Activated T-cell treated with anti-CD3 and anti-CD28 coated beads for 24 hours (primary cell): Measurements from ENCODE around the gene CCBE1.
"Not testable (repeated sequence)": the region's sequence is repeated elsewhere in the genome, so short reads cannot be mapped to it uniquely, and the experiment has no call there.

ENCODE experiments used
- DNase-seq: peaks from one replicate; pipeline ENCODE4 v3.0.0-alpha.2; 2020; ENCODE audit warnings: low read depth

The CCBE1 gene

DNA sequence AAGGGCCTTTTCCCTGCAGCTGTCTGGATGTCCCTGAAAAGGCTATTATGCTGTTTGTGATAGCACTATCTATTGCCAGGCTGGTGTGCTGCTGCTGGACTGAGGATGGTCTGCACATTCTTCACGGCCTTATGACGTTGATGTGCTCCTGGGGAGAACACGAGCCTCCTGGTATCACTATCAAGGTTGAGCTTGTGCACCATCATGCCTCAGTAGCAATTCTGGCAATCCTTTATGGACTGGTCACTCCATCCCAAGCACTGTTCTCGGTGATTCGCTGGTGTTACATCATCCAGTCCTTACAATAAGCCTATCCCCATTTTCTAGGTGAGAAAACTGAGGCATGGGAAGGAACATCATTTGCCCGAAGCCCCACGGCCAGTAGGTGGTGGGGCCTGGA lies 18.2 kb upstream of the CCBE1 start:
- no peak for DNase-seq

DNA sequence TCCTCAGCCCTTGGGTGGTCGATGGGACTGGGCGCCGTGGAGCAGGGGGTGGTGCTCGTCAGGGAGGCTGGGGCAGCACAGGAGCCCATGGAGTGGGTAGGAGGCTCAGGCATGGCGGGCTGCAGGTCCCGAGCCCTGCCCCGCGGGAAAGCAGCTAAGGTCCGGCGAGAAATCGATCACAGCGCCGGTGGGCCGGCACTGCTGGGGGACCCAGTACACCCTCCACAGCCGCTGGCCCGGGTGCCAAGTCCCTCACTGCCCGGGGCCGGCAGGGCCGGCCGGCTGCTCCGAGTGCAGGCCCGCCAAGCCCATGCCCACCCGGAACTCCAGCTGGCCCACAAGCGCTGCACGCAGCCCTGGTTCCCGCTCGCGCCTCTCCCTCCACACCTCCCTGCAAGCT lies 16.9 kb upstream of the CCBE1 start:
- not testable (repeated sequence) for DNase-seq

DNA sequence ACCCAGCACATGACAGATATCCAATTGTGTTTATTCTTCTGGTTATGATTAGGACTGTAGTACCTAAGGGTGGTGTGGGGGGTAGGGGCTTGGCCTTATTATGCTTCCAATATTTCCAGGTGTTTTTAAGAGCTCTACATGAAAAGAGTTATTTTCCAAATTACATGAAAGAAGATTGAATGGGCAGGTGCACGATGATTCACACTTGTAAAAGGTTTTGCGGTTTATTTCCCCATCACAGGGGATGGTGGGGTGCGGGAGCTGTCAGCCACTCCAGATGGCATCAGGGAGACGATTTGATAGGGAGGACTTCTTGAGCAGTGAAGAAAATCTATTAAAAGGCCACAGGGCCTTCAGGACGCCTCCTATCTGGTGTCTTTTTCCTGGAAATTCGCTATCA lies 15.1 kb upstream of the CCBE1 start:
- no peak for DNase-seq

DNA sequence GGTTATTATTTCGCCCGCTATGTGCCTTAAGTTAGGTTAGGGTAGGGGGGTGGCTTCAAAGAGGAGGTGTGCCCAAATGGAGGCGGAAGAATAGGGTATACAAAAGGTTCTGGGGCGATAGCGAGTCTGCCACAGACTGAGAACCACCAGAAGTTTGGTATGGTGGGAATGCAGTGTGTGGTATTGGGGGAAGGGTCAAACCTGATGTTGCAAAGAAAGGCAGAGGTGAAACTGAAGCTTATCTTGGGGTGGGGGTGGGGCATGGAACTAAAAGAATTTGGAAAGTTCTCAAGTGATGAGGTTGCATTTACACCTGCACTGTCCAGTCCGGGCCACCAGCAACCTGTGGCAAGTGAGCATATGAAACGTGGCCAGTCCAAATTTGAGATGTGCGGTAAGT lies 11.8 kb upstream of the CCBE1 start:
- no peak for DNase-seq

DNA sequence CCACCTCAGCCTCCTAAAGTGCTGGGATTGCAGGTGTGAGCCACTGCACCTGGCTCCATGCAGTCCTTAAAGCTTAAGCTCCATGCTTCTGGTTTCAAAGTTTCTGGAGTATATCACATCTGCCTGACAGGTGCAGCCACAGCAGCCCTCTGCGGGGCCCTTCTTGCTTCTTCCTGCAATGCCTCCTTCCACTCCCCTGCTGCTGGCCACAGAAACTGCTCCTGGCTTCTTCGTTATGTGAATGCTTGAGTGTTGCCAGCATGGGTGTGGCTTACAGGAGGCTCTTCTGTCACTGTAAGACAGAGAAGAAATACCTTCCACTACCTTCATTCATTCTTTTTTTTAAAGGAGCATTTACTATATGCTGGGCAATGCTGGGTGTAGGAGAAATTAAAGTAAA lies 10.1 kb upstream of the CCBE1 start:
- no peak for DNase-seq

DNA sequence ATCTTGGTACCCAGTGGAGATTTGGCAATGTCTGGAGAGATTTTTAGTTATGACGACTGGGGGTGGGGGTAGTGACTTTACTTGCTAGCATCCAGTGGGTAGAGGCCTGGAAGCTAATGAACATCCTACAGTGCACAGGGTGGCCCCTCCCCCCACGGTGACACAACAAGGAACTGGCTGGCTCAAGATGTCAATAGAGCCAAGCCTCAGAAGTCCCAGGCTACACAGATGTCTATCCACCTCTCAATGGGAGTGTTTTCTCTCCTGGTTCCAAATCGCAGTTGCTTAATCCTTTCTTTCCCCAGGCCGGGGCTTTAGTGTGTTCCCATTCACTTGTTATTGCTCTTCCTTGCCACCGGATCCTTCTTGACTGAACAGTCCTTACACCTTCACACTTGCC lies 9.3 kb upstream of the CCBE1 start:
- no peak for DNase-seq

DNA sequence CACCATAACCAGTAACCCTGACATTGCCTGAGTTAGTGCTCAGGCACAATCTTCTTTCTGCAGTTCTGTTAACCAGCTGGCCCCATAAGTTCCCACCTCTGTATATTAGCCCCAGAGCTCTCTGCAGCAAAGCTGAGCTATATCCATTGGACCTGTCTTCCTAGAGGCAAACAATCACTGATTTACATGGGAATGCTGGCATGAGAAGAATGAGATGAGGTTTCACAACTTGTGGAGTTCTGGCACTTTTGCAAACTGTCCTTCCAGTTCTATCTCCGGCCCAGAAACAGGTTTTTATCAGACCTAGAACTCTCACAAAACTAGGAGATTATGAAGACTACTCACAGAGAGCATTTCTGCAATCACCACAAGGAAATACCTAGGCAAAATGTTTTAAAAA lies 7.9 kb upstream of the CCBE1 start:
- DNase-seq = no peak

DNA sequence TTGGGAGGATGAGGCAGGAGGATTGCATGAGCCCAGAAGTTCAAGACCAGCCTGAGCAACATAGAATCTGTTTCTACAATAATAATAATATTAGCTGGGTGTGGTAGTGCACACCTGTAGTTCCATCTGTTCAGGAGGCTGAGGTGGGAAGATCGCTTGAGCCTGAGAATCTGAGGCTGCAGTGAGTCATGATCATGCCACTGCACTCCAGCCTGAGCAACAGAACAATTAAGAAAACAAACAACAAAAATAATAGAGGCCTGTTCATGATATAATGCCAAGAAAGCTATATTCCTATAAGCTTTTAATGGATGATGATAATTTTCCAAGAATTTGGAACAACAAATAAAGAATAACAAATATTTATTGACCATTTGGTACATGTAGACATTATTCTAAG lies 6.9 kb upstream of the CCBE1 start:
- no peak for DNase-seq

DNA sequence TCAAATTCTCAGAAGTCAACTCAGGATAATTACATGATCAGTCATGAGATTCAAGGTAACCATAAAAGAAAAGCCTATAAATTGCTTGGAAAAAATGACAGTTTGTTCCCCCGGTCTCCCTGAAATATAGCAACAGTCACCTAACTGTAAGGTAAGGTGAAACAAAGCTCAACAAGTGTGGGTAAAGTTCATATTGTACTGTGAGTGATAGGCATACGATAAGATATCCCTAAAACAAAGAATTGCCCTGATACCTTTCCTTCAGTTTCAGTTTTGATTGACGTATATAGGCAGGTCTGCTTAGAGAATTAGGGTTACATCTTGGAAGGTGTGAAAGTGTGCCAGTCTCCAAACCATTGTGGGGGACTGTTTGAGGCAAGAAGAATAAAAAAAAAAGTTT lies 4.0 kb upstream of the CCBE1 start:
- no peak for DNase-seq

DNA sequence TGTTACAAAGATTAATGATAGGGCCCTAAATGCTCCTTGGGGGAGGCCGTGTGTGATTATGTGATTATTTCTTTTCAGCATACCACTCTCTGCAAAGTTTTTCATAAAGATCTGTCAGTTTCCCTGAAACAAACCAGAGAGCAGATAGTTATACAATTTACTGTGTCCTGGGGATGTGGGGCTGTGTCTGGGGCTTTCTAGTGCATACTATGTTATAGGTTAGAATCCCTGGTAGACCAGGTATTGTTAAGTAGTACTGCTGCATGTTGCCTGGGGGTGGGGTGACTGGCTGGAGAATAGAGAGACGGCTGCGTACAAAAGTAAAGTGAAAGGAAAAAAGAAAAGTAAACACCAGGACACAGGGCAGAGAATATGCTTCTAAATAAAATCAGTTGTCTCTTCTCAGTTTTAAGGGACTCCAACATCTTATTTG lies 3.3 kb upstream of the CCBE1 start:
- DNase-seq = no peak

DNA sequence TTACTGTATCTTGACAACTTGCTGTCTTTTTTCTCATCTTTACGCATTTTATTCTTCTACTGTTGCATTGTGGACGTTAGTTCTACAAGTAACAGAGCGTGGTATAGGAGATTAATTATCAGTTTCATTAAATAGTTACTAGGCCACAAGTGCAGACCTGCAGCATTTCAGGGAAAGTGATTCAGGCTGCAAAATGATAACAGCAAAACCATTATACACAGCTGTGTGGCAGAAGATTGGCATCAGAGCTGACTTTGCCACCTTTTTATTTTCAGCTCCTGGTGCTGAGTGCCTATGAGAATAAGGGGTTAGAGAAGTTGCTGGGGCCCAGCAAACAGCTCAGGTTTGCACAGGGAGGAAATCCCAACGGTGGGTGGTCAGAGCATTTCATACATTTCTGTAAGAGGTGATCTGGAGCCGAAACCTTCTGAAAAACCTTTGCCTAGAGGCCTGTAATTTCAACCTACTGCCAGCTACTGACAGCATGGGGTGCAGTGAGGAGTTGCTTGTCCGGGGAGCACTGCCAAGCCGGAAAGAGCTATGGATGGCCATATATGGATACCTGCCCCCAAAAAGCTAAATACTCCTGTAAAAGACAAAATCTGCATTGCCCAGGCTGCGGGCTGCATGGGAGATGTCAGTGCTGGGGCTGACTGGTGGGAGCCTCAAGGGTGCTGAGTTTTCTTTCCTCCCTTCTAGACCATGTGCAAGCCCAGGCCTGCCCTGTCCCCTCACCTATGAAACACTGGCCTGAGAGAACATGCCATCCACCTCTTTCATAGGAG lies 2.7 kb upstream of the CCBE1 start:
- DNase-seq = no peak

DNA sequence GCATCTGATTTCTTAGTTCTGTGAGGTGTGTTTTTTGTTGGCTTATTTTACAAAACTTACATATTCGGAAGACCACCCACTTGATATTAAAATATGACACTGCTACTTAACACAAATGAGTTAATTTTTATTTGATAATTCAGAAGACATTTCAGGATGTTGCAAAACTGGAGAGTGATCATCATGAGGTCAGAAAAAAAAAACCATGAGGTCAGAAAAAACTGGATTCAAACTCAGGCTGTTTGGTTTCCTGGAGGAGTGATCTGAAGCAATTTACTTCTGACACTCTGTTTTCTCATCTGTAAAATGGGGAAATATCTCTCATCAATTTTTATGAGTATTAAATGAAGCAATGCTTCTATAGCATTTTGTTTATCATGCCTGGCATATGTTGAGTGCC lies 1.8 kb upstream of the CCBE1 start:
- DNase-seq = no peak

DNA sequence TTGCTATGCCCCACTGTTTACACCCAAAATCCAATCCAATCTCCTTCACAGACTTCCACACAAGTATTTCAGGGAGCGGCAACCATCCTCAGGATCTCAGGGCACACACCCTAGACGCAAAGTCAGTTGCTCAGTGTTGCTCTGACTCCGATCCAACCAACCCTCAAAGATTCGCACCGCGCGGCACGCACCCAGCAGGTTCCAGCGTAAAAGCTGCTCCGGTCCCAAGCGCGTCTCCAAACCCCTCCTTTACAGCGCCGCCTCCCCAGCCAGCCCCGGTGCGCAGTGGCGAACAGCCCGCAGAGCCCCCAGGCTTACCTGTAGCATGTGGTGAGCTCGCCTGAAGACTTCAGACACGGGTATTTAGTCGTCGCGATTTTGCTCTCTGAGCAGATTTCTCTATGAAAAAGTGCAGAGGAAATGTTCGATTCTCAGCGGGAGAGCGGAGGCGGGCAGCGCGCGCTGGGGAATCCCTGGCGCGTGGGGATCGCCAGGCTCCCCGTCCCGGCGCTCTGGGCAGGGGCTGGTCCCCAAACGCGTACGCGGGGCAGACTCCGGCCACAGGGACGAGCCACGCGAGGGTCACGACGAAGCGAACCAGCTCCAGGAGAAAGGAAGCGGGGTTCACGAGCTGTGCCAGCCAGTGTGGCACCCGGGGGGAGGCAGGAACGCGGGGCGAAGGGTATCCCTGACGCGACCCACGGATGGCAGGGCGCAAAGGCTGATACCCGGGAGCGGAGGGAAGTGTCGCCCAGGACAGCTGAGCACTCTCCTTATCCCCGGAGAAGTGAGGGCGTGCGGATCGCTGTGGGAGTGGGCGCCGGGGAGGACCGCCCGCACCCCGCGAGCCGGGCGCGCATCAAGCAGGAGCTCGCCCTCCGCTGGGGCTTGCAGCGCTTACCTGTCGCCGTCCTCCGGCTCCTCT lies 650 bp downstream of the CCBE1 start:
- no peak for DNase-seq

DNA sequence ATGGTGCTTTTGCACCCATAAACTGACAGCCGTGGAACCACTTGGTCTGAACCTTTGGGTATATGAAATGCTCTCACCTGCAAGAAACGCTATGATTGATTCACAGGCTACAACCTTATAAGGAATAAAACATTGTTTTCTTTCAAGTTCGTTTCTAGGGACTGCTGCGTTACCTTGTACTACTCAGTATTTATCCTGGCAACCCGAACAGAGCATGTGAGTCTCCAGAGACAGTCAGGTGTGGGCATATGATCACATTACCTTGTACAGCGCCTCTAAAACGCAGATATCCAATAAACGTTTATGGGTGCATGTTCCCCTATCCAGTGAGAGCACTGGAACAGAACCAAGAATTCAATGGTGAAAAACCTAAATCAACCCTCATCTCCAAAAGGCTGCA lies 1.7 kb downstream of the CCBE1 start:
- no peak for DNase-seq

DNA sequence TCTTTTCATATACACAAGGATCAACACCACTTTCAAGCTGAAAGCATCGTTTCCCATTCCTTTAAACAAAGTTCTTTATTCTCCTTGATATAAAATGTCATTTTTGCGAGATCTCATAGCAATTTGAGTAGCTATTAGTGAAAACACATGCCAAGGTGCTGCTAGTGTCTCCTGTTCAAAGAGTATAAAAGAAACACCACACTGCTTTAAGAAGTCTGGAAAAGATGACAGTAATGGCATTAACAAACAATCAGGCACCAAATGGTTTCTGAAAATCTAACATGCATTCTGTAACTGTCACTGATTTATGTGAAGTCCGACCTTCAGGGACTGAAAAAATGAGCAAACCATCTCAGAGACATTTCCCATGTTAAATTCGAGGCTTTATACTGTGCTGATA lies 2.4 kb downstream of the CCBE1 start:
- no peak for DNase-seq

DNA sequence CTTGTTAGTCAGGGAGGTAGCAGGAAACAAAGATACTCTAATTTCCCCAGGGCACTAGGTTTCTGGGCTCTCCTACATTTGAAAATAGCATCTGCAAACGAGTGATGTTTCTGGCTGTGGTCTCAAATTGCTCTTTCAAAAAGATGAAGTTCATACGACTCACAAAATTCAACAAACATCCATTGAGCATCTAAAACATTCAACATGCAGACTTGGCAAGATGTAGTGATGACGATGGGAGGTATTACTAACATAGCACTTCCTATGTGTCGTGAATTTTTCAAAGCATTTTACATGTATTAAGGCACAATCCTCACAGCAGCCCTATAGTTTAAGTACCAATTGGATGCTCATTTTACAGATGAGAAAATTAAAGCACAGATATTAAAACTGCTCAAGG lies 5.2 kb downstream of the CCBE1 start:
- no peak for DNase-seq

DNA sequence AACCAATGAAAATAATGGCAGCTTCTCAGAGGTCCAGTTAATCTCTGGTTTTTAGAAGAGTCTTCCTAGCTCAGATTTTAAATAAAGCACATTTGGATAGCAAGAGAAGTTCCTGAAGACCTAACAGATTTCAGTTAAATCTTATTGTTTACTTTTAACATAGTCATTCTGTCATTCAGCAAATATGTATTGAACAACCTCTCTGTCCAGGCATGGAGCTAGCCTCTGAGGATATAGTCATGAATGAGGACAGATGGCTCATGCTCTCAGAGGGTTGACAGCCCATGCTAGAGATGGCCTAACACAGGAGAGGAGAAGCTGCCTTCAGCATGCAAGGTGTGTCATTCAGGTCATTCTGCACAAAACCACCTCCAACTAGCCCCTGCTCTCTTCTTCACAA lies 6.2 kb downstream of the CCBE1 start:
- DNase-seq = no peak

DNA sequence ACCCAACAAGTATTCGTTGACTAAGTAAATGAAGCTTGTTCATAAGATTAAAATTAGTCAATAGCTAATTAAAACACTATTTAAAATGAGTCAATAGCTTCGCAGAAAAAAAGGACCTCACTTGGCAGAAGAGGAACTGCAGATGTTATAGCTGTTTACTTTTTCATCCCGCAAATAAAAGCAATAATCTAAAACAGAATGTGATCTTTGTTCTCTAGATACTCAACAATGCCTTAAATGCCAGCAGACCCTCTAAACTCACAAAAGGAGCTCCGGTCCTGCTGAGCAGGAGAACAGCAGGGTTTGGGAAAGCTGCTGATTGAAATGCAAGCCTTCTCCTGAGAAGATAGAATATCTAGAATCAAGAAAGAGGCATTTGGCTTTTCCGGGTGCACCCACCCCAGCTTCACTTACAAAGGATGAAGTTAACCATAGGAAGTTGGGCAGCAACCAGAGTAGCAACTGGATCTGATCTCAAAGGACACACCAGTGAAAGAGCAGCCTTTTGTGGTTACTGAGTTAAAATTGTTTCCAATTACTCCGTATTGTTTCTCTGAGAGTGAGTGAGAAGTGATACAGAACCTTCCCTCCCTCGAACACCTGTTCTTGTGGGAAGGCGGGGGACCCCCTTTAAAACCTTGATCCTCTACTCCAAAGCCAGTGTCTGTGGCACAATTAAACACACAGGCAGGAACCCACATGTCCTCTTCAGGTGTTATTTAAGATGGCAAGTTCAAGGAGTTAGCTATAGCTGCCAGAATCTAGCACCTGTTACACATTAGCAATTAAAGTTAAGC lies 6.8 kb downstream of the CCBE1 start:
- no peak for DNase-seq

DNA sequence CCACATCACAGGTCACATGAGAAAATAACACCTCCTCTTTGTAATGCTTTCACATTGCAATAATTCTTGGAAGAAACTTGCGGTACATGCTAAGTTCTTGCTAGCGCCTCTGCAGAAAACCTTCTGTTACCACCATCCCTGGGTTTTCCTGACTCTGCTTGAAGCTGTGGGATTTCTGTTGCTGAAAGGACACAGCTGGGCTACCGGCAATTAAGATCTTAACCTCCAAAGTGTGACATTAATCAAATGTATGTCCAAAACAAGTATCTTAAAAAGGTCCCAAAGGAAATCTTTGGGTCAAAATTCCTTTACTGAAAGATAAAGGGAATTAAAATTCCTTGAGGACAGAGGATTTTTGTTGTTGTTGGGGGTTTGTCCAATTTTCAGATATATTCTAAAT lies 7.5 kb downstream of the CCBE1 start:
- no peak for DNase-seq

DNA sequence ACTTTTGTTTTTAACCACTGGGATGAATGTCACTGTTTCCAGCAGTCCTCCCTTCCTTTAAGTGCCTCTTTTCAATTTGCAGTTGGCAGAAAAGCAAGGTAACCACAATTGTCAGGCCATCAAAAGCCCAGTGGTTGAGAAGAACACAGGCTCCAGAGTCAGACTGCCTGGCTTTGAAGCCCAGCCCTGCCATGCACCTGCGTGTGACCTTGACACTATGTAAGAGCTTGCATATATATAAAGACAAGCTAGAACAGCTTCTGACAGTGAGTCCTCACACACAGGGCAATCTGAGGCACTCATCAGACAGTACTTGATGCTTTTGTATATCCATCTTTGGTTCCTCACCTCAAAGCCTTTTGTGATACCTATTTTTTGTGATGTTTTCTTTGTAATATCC lies 11.0 kb downstream of the CCBE1 start:
- no peak for DNase-seq

DNA sequence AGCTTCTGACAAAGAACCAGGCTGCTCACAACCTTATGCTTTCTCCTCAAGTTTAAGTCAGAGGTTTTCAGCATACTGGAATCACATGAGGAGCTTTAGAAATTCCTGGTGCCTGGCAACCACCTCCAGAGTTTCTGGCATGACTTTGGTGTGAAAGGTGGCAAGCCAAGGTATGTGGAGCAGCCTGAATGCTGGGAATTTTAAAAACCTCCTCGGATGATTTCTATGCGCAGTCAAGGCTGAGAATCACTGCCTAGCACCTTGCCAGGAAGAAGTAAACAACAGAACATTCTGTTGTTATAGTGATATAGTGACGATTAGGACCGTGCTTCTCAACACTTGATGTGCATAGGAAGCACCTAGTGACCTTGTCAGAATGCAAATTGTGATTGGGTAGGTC lies 11.7 kb downstream of the CCBE1 start:
- DNase-seq = no peak

DNA sequence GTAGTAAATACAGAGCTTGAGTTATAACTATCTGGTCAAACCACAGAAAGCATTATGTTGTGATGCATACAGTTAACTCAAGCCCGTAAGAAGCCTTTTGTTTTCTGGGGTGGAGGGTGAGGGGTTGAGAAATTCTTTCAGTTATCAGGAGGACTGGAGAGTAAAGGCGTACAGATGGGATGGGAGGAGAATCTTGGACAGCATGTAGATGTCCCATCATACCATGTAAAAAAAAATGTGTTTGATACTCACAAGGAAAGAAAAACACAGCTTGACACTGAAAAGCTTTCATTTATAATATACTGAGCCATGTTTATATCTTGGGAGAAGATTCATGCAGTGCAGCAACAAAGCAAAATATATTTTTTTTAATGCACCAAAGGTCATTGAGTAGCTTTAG lies 12.4 kb downstream of the CCBE1 start:
- DNase-seq = no peak
